Tibial artery (tissue), 4 donors: Measurements from ENCODE around the gene KCNH8.

Experiments used
- DNase-seq, 2 donors: peaks; one replicate each; pipeline ENCODE4 v3.0.0-alpha.2; 2019
- H3K27ac ChIP-seq, 2 donors: fragments of 200-600 bp; sonication (generic) in 1 of 2; 1 replicate in 1 of 2; 2 replicates in 1 of 2; pipeline ENCODE4 v1.5.1; 2018 to 2019; ENCODE audit warnings: mild to moderate bottlenecking in 1 of 2
- H3K27me3 ChIP-seq, 2 donors: fragments of 200-600 bp; sonication (generic) in 1 of 2; one replicate each; pipeline versions ENCODE4 v1.5.1 to v1.6.0; 2016 to 2019
- H3K36me3 ChIP-seq, 3 donors: fragments of 200-600 bp; sonication (generic) in 2 of 3; one replicate each; pipeline ENCODE4 v1.5.1; 2016 to 2019; ENCODE audit warnings: mild to moderate bottlenecking in 2 of 3
- H3K4me1 ChIP-seq, 4 donors: fragments of 200-600 bp; sonication (generic) in 2 of 4; 1 replicate in 3 of 4; 2 replicates in 1 of 4; pipeline ENCODE4 v1.5.1; 2016 to 2019
- H3K4me3 ChIP-seq, 2 donors: fragments of 200-600 bp; sonication (generic) in 1 of 2; 1 replicate in 1 of 2; 2 replicates in 1 of 2; pipeline ENCODE4 v1.5.1; 2018 to 2019; ENCODE audit warnings: mild to moderate bottlenecking in 2 of 2
- H3K9me3 ChIP-seq, 3 donors: fragments of 200-600 bp; sonication (generic) in 1 of 3; one replicate each; pipeline ENCODE4 v1.5.1; 2016 to 2019
- CTCF ChIP-seq, 2 experiments: fragments of 200-600 bp in 1 of 2; fragments of 450-650 bp in 1 of 2; IDR thresholded peaks; one replicate each; pipeline ENCODE4 v1.5.1; 2017 to 2019; ENCODE audit warnings: antibody characterized with exemption in 2 of 2, mild to moderate bottlenecking in 1 of 2, moderate library complexity in 1 of 2
- intact Hi-C: fragments of 100-400 bp; cut with DNase I; formaldehyde crosslinking; loops from one replicate; pipeline ENCODE4 v1.15.0; 2023; ENCODE audit warnings: low total_unique reads

KCNH8 gene

GRCh38 chr3:19485267-19485666 is 337.0 kb downstream of the KCNH8 start:
- no peak for TF ChIP-seq CTCF (IDR thresholded peaks at IDR 0.05)
- intact Hi-C loops: no loop called here
- Histone ChIP-seq H3K4me3 (no peak overlapping the region), H3K27me3 (no peaks in the 10 kb centered on the region), H3K4me1 (no peaks in the 10 kb centered on the region), H3K9me3 (no peaks in the 10 kb centered on the region), H3K36me3 (no peaks in the 10 kb centered on the region), H3K27ac (no peak overlapping the region)
- no peak for DNase-seq

- no peaks in the 10 kb centered on the region for H3K36me3 ChIP-seq
- no peaks in the 10 kb centered on the region for H3K4me1 ChIP-seq
- TF ChIP-seq CTCF (IDR thresholded peaks at IDR 0.05): no peak
- no peak overlapping the region for H3K4me3 ChIP-seq
- H3K27me3 ChIP-seq: no peaks in the 10 kb centered on the region
- intact Hi-C loops: no loop called here
- H3K9me3 ChIP-seq: no peaks in the 10 kb centered on the region
- no peak overlapping the region for H3K27ac ChIP-seq
- DNase-seq: no peak
Measured at GRCh38 chr3:19487386-19487785, 339.1 kb downstream of the KCNH8 start.

GRCh38 chr3:19488939-19489338 is 340.6 kb downstream of the KCNH8 start:
- no peaks in the 10 kb centered on the region for H3K4me1 ChIP-seq
- intact Hi-C loops: no loop called here
- no peaks in the 10 kb centered on the region for H3K27me3 ChIP-seq
- H3K9me3 ChIP-seq: no peaks in the 10 kb centered on the region
- no peak for DNase-seq
- TF ChIP-seq CTCF (IDR thresholded peaks at IDR 0.05): no peak
- no peak overlapping the region for H3K27ac ChIP-seq
- H3K36me3 ChIP-seq: no peaks in the 10 kb centered on the region
- H3K4me3 ChIP-seq: no peak overlapping the region

GRCh38 chr3:19489936-19490335 is 341.6 kb downstream of the KCNH8 start:
- intact Hi-C loops: no loop called here
- no peak for TF ChIP-seq CTCF (IDR thresholded peaks at IDR 0.05)

GRCh38 chr3:19506171-19506570 is 357.9 kb downstream of the KCNH8 start:
- intact Hi-C loops: no loop called here
- H3K36me3 ChIP-seq: no peaks in the 10 kb centered on the region
- no peaks in the 10 kb centered on the region for H3K9me3 ChIP-seq
- no peaks in the 10 kb centered on the region for H3K4me1 ChIP-seq
- no peak overlapping the region for H3K27ac ChIP-seq
- TF ChIP-seq CTCF (IDR thresholded peaks at IDR 0.05): no peak
- H3K27me3 ChIP-seq: no peaks in the 10 kb centered on the region
- no peak overlapping the region for H3K4me3 ChIP-seq
- no peak for DNase-seq

More at GRCh38 chr3:19489936-19490335, 341.6 kb downstream of the KCNH8 start:
- no peak for DNase-seq
- no peaks in the 10 kb centered on the region for H3K27me3 ChIP-seq
- H3K4me3 ChIP-seq: no peak overlapping the region
- no peaks in the 10 kb centered on the region for H3K9me3 ChIP-seq
- H3K4me1 ChIP-seq: no peaks in the 10 kb centered on the region
- H3K27ac ChIP-seq: no peak overlapping the region
- H3K36me3 ChIP-seq: no peaks in the 10 kb centered on the region

GRCh38 chr3:19522305-19522704 is 374.0 kb downstream of the KCNH8 start:
- no peak for TF ChIP-seq CTCF (IDR thresholded peaks at IDR 0.05)
- Histone ChIP-seq H3K27me3 (no peaks in the 10 kb centered on the region), H3K4me3 (no peak overlapping the region), H3K27ac (no peak overlapping the region), H3K4me1 (peaks cover 0 to 5% (median 0%) of the 10 kb centered on the region in 4 donors), H3K9me3 (no peaks in the 10 kb centered on the region), H3K36me3 (no peaks in the 10 kb centered on the region)
- DNase-seq: no peak
- intact Hi-C loops: no loop called here
